Transverse colon (tissue), 4 donors: ENCODE measurements around the gene P2RX2.

ENCODE experiments used
- POLR2A ChIP-seq: fragments of 450-650 bp; IDR thresholded peaks from one replicate; pipeline ENCODE4 v1.6.1; 2016; ENCODE audit warnings: antibody characterized with exemption, mild to moderate bottlenecking, moderate library complexity
- POLR2AphosphoS5 ChIP-seq, 3 donors: sonication (generic); formaldehyde crosslinking; IDR thresholded peaks; one replicate each; pipeline ENCODE4 v1.6.1; 2016; ENCODE audit warnings: antibody characterized with exemption in 3 of 3
- TF ChIP-seq, protein P1 (sequence below), 5 experiments: fragments of 200-600 bp in 3 of 5; fragments of 450-650 bp in 2 of 5; sonication (generic) in 3 of 5; IDR thresholded peaks; 1 replicate in 2 of 5; 2 replicates in 3 of 5; pipeline ENCODE4 v1.5.1; 2016 to 2017; ENCODE audit warnings: antibody characterized with exemption in 5 of 5, inconsistent platforms in 3 of 5, mild to moderate bottlenecking in 2 of 5, moderate library complexity in 1 of 5

GRCh38 chr12:132629330-132629729 is 10.8 kb downstream of the P2RX2 start:
- TF ChIP-seq, protein P1, sequence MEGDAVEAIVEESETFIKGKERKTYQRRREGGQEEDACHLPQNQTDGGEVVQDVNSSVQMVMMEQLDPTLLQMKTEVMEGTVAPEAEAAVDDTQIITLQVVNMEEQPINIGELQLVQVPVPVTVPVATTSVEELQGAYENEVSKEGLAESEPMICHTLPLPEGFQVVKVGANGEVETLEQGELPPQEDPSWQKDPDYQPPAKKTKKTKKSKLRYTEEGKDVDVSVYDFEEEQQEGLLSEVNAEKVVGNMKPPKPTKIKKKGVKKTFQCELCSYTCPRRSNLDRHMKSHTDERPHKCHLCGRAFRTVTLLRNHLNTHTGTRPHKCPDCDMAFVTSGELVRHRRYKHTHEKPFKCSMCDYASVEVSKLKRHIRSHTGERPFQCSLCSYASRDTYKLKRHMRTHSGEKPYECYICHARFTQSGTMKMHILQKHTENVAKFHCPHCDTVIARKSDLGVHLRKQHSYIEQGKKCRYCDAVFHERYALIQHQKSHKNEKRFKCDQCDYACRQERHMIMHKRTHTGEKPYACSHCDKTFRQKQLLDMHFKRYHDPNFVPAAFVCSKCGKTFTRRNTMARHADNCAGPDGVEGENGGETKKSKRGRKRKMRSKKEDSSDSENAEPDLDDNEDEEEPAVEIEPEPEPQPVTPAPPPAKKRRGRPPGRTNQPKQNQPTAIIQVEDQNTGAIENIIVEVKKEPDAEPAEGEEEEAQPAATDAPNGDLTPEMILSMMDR (IDR thresholded peaks at IDR 0.05) = no peak
- TF ChIP-seq POLR2A = no peak
- TF ChIP-seq POLR2AphosphoS5 (IDR thresholded peaks at IDR 0.05) = no peak
